GM18907 (cell line): ENCODE data around the gene AEBP2.
"Not testable (repeated sequence)": the region's sequence is repeated elsewhere in the genome, so short reads cannot be mapped to it uniquely, and the experiment has no call there.

Source experiments
- ATAC-seq: cut with Tn5 transposase; IDR thresholded peaks from one replicate; pipeline ENCODE4 v1.9.1; 2021; ENCODE audit warnings: mild to moderate bottlenecking, moderate library complexity; ENCODE audit not compliant: unreplicated experiment

Gene AEBP2, protein sequence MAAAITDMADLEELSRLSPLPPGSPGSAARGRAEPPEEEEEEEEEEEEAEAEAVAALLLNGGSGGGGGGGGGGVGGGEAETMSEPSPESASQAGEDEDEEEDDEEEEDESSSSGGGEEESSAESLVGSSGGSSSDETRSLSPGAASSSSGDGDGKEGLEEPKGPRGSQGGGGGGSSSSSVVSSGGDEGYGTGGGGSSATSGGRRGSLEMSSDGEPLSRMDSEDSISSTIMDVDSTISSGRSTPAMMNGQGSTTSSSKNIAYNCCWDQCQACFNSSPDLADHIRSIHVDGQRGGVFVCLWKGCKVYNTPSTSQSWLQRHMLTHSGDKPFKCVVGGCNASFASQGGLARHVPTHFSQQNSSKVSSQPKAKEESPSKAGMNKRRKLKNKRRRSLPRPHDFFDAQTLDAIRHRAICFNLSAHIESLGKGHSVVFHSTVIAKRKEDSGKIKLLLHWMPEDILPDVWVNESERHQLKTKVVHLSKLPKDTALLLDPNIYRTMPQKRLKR

DNA sequence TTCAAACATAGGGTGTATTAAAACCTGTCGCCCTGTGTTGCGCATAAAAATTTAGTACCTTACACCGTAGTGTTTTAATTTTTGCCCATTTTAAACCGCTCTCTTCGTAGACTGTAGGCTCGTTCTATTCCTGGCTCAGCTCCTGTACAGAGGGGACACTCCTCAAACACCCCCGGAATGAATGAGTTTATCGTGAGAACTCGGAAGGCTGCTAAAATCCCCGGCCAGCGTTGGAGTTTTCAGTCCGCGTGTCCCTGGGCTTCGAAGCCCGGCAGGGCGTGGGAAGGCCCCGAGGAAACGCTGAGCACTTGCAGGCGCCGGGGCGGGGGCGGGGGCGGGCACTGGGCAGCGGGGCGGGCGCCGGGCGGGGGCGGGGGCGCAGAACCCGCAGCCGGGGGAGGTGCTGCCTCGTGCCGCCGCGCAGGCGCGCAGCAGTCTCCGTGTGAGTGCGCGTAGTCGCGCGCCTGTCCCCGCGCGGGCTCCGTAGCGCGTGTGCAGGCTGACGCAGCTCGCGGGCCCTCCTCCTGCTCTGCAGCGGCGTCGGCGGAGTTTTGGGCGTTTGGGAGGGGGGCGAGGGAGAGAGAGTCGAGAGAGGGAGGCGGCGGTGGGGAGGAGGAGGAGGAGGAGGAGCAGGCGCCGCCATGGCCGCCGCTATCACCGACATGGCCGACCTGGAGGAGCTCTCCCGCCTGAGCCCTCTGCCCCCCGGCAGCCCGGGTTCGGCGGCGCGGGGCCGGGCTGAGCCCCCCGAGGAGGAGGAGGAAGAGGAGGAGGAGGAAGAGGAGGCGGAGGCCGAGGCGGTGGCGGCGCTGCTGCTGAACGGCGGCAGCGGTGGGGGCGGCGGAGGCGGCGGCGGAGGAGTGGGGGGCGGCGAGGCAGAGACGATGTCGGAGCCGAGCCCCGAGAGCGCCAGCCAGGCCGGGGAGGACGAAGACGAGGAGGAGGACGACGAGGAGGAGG lies at the start of gene AEBP2:
Gene AEBP2 (plus strand): TSS at position 434 of the 960 bp plus-strand sequence. CDS start 208 bp downstream, at position 642.
- peak; percentile 89 for ATAC-seq

DNA sequence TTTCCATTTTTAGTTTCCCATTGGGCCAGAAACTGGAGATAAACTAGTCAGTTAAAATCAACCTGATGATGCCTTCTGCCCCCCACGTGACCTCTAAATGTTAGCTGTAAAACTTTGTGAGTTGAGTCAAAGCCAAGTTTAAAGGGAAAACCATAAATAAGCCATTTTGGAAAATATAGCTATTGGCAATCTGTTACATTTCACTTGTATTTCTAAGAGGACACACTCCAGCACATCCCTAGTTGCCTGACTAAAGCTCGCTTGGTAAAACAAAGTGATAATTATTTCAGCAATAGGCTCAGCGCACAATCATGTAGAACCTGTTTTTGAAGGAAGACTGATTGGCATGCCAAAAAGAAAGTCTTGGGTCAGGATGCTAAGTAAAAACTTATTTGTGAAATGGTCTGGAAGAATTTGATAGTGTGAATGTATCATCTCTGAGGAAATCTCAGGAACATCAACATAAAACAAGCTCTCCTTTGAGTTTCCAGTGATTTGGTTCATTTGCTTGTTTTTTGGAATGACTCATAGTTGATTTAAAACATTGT lies 49.2 kb upstream of the AEBP2 start:
- no peak for ATAC-seq

DNA sequence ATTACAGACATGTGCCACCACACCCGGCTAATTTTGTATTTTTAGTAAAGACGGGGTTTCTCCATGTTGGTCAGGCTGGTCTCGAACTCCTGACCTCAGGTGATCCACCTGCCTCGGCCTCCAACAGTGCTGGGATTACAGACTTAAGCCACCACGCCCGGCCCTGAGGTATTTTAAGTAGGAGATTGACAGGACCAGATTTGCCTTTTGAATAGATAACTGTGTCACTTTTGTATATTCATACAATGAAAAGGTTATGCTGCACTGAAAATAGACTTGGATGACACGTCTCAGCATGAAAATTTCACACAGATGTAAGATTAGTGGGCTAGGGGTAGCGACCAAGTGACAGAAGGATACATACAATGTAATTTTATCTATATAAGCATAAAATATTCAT lies 46.6 kb upstream of the AEBP2 start:
- ATAC-seq: not testable (repeated sequence)

DNA sequence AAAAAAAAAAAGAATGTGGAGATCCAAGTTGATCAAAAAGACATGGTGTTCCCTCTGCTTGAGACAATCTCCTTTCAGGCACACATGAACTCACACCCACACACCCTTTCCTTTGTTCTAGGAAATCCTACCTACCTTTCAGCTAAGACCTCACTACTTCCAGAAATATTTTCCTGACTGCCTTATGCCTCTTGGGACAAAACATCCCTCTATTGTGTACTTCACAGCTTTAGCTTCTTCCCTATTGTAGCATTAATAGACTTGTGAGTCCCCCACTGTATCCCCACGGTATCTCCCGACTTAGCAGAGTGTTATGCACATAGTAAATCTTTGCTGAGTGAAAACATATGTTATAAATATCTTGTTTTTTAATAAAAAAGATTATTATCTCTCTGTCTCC lies 44.9 kb upstream of the AEBP2 start:
- no peak for ATAC-seq

DNA sequence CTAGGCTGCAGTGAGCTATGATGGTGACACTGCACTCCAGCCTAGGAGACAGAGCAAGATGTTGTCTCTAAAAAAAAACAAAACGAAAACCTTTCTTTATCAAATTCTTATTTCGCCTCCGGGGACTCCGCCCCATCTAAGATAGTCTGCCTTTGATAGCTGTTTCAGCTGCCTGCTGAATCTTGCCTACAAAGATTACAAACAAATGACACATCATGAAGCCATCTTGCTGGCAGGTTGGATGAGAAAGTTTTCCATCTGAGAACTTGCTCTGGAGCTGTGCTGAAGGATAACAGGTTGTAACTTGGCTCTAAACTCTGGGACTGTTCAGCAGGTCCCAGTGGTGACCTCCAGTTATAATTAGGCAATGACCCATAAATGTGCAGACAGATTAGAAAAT lies 41.8 kb upstream of the AEBP2 start:
- ATAC-seq: no peak

DNA sequence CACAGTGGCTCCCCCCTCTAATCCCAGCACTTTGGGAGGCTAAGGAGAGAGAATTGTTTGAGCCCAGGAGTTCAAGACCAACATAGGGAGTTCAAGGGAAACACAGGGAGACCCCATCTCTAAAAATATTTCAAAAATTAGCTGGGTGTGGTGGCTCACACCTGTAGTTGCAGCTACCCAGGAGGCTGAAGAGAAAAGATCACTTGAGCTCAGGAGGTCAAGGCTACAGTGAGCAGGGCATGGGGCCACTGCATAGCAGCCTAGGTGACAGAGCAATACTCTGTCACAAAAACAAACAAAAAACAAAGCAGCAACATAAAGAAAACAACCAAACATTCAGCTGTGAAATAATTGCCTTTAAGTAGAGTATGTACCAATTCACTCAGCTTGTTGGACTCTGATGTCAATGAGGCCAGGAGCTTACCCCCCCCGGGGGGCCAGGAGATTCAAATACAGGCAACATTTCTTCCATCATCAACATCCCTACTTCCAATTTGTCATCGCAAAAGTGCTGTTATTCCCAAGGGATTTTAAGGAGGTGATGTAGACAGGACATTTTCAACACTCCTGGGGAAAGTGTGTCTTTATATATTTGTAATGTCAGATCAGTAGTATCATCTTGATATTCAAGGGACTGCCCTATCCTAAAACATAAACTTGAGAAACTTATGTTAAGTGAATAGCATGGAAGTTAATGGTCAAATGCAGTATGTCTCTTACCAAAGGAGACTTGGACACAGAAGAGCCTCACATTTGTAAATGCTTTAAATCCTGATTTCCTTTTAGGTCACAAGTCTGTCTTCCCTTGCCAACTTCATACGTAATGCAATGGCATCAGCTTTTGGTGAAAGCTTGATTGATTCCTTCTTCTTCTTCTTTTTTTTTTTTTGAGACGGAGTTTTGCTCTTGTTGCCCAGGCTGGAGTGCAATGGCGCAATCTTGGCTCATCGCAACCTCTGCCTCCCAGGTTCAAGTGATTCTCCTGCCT lies 40.6 kb upstream of the AEBP2 start:
- ATAC-seq: no peak

DNA sequence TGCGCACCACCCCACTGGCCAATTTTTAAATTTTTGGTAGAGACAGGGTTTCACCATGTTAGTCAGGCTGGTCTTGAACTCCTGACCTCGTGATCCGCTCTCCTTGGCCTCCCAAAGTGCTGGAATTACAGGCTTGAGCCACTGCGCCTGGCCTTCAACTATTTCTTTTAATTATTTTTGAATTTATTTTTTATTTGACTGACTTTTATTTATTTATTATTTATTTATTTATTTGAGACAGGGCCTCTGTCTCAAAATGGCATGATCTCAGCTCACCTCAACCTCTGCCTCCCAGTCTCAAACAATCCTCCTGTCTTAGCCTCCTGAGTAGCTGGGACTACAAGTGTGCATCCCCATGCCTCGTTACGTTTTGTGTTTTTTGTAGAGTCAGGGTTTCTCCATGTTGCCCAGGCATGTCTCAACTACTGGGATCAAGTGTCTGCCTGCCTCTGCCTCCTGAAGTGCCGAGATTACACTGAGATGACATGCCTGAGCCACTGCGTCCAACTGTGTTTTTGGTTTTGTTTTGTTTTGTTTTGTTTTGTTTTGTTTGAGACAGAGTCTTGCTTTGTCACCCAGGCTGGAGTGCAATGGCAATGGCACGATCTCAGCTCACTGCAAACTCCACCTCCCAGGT lies 38.5 kb upstream of the AEBP2 start:
- not testable (repeated sequence) for ATAC-seq

DNA sequence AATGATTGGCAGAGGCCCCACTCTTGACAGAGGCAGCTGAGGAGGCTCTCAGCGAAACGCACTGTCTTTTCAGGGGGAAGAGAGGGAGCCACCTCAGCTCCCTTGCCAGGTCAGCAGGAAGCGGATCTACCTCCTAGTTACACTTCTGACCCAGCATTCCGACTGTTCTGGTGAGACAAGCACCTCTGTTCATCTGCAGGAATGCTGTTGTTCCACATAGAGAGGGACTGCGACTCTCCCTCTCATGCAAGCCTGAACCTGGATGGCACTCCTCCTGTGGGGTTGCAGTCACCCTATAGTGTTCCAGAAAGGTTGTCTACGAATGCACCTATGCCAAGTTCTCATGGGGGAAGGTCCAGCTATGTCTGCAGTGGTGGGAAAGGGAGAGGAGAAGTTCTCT lies 37.1 kb upstream of the AEBP2 start:
- no peak for ATAC-seq

DNA sequence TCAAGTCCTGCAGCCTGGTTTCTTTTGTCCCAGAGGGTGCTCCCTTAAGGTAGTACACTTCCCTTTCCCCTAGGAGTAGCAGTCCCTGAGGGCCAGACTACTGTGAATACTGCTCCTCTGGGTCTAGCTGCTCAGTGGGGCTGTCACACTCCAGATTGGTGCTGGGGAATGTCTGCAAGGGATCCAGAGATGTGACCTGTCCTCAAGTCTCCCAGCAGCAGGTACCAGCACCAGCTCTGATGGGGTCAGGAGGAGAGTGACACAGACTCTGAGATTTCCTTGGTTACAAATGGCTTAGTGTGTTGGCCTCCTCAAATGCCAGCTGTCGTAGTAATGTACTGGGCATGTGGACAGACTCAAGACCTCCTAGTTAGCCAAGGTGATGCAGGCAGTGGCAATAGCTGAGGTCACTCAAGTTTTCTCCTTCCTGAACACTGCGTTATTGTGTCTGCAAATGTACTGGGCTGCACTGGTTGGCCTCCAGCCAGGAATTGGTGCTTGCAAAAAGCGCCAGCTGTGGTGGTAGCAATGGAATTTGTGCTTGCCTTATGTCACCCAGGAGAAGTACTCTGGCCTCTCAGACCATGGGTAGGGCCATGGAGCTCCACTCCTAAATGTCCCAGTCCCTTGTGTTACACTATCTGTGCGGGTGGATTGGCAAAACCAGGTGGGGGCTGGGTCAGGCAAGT lies 36.4 kb upstream of the AEBP2 start:
- no peak for ATAC-seq

DNA sequence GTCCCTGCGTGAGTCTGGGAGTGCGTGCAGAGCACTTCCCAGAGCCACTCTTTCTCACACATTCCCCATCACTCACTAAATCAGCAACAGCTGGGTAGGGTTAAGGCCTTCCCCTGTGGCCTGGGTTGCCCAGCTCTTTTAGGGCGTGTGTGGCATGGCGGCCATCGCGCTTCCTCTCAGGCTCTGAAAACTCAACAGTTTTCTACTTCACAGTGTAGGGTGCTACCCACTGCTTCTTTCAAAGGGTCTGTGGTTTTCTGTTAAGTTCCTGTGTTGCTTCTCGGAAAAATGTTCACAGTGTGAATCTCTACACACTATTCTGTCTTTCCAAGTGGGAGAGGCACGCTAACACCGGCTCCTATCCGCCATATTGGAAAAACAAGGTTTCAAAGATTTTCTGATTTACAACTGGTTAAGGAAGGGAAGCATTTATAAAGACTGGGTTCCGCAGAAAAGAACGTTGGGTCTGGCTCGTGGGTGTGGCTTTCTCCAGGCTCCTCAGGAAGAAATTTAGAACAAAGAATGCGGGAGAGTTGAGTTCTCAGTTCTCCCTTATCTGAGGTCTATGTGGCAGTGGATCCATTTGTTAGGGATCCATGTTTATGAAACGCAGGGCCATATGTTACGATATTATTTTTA lies 34.9 kb upstream of the AEBP2 start:
- ATAC-seq: no peak

DNA sequence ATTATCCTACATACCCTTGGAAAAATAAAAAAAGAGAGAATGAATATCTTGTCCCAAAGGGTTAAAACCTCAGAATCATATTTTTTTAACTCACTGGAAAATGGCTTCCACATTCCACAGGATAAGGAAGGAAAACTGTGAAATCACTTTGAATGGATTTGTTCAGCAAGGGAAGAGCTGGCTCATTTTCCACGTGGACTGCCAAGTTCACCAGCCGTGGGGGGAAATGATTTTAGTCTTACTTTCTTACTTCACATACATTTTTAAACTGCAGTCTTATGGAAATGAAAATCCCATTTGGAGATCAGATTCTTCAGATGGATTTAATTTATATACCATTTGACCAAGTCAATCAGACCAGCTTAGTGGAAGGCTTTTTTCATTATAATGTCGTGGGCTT lies 29.9 kb upstream of the AEBP2 start:
- no peak for ATAC-seq

DNA sequence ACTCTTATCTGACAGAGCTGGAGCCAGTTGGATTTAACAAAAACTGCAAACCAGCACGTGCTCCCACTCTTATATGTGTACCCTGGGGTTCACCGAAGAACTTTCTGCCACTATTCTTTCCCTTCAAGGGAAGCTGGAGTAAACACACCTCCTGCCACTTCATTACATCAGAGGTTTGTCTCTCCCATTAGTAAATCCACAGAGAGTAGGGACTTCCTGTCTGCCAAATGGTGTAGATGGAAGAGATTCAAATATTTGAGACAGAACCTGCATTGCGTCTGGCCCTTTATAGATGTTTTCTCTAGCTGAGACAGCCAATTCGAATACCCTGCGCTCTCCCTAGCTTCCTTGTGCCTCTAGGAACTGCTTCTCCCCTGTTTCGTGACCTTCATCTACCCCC lies 29.1 kb upstream of the AEBP2 start:
- no peak for ATAC-seq

DNA sequence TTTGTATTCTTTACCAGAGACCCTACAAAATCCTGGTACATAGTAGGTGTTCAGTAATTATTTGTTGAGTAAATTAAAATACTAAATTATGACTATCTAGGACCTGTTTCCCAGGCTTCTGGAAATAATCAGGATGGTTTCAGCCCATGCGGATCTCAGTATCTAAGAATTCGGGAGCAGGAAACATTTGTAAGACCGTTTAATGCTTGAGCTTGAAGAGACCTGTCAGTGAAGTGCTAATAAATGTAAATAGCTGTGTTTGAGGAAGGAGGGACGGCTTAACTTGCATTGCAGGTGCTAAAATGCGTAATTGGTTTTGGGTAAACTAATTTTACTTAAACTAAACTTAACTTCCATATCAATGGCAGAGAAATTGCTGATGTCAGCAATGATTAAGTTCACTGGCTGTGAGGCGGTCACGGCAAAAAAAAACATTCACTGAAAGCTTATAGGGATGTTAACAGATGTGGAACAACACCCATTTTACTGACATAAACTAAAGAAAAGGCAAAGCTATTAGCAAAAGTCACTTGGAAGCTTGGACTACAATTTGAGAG lies 28.6 kb upstream of the AEBP2 start:
- no peak for ATAC-seq

DNA sequence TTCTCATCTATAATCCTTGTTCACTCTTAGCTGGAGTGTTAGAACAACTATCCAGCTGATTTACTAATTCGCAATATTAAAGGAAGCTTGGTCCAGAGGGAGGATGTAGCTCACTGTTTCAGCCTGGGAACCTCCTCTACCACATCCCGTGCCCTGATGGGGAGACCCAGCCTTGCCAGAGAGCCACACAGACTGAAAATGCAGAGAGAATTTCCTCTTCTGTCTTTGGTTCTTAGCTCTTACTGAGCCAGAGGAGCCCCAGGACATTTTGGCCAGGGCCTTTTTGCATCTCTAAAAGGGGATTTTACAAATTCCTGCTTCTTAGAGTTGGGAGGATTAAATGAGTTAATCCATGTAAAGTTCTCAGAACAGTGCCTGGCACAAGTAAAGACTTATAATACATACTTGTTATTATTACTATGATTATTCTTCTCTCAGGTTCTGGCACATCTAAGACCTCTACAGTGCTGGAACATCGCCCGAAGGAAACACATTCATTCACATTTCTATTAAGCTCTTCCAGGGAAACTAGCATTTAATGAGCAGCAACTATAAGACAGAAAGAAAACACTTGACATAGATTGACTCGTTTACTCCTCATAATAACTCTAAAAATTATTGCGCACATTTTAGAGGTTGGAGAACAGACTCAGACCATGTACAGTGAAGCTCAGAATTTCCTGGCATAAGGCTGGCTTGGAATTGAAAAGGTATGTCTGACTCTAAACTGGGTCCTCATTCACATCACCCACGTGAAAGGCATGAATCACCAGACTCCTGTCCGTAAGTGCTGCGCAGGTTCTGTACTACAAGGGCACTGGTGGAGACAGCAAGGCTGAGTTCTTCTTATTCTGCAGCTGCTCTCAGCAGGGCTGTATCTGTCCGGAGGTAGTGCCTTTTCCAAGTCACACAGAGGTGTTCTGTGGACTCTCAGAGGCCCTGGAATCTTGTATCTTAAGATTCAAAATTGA lies 27.8 kb upstream of the AEBP2 start:
- no peak for ATAC-seq

DNA sequence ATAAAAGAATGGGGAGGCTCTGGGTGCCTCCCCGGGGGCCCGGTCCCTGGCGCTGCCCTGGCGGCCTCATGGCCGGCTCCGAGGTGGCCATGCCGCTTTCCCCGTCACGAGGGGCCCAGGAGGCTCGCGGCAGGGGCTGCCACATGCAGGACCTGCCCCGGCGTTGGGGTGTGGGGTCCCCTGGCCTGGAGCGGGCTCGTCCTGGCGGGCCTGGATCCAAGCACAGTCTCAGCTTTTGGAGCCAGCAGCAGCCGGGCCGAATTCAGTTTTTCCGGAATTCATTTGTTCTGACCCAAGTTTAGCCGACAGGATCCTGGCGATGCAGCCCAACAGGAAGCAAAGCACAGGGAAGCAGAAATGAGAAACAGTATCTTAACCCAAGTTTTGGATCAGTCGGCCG lies 26.4 kb upstream of the AEBP2 start:
- ATAC-seq: no peak

DNA sequence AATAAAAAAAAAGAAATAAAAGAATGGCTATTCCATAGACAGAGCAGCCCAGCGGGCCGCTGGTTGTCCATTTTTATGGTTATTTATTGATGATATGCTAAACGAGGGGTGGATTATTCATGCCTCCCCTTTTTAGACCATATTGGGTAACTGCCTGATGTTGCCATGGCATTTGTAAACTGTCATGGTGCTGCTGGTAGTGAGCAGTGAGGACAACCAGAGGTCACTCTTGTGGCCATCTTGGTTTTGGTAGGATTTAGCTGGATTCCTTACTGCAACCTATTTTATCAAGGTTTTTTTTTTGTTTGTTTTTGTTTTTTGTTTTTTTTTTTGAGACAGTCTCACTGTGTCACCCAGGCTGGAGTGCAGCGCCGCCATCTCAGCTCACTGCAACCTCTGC lies 25.7 kb upstream of the AEBP2 start:
- ATAC-seq: not testable (repeated sequence)

DNA sequence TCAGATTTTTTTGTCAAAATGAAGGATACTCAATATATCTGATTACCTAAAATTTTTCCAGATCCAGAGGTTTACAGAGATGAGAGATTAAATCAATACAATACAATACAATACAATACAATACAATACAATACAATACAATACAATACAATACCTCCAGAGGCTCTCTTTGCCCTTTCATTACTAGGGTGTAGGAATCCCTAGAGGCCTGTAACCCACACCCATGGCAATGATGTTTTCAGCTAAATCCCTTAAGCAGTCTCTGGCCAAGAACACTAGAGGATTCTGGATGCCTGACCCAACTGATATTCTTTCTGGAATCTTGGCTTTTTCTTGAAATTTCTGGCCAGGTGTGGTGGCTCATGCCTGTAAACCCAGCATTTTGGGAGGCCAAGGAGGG lies 23.7 kb upstream of the AEBP2 start:
- no peak for ATAC-seq
